Spleen (tissue), 13 donors: Measurements from ENCODE around the gene GPR45. TPM values are rescaled to one million over a fixed set of nuclear protein-coding genes. Genes with fewer than 3 reads are reported as not detected.

Source experiments
- DNase-seq: peaks from one replicate; pipeline ENCODE4 v3.0.0-alpha.2; 2020
- H3K27ac ChIP-seq, 8 donors: fragments of 200-600 bp; sonication (generic) in 7 of 8; 1 replicate in 4 of 8; 2 replicates in 4 of 8; pipeline versions ENCODE4 v1.5.0 to v1.8.0; 2016 to 2021; ENCODE audit warnings: inconsistent platforms in 4 of 8, mild to moderate bottlenecking in 4 of 8, moderate library complexity in 1 of 8
- H3K27me3 ChIP-seq, 7 donors: fragments of 200-600 bp; sonication (generic) in 6 of 7; replicated peaks in 1 of 7; 1 replicate in 4 of 7; 2 replicates in 3 of 7; pipeline versions ENCODE4 v1.5.0 to v1.8.0; 2016 to 2021; ENCODE audit warnings: inconsistent platforms in 3 of 7, mild to moderate bottlenecking in 1 of 7
- H3K36me3 ChIP-seq, 6 donors: fragments of 200-600 bp; sonication (generic) in 5 of 6; 1 replicate in 4 of 6; 2 replicates in 2 of 6; pipeline versions ENCODE4 v1.5.0 to v1.8.0; 2016 to 2021; ENCODE audit warnings: inconsistent platforms in 2 of 6
- H3K4me1 ChIP-seq, 6 donors: fragments of 200-600 bp; sonication (generic) in 5 of 6; 1 replicate in 3 of 6; 2 replicates in 3 of 6; pipeline versions ENCODE4 v1.5.0 to v1.8.0; 2016 to 2021; ENCODE audit warnings: inconsistent platforms in 3 of 6
- H3K4me3 ChIP-seq, 8 donors: fragments of 200-600 bp; sonication (generic) in 7 of 8; 1 replicate in 4 of 8; 2 replicates in 4 of 8; pipeline versions ENCODE4 v1.5.0 to v1.8.0; 2016 to 2021; ENCODE audit warnings: inconsistent platforms in 4 of 8, mild to moderate bottlenecking in 4 of 8, moderate library complexity in 2 of 8
- H3K9me3 ChIP-seq, 8 donors: fragments of 200-600 bp; sonication (generic) in 7 of 8; 1 replicate in 4 of 8; 2 replicates in 4 of 8; pipeline versions ENCODE4 v1.5.0 to v1.8.0; 2016 to 2021; ENCODE audit warnings: inconsistent platforms in 4 of 8
- CTCF ChIP-seq, 11 experiments: fragments of 200-600 bp in 7 of 11; fragments of 450-650 bp in 4 of 11; sonication (generic) in 4 of 11; IDR thresholded peaks in 8 of 11; conservative IDR thresholded peaks in 3 of 11; 1 replicate in 7 of 11; 2 replicates in 4 of 11; pipeline versions ENCODE4 v1.4.0 to v1.8.0; 2016 to 2021; ENCODE audit warnings: antibody characterized with exemption in 11 of 11, inconsistent platforms in 4 of 11, mild to moderate bottlenecking in 1 of 11
- POLR2A ChIP-seq, 3 donors: fragments of 450-650 bp; IDR thresholded peaks; one replicate each; pipeline ENCODE4 v1.5.1; 2017; ENCODE audit warnings: antibody characterized with exemption in 3 of 3, mild to moderate bottlenecking in 1 of 3
- POLR2AphosphoS5 ChIP-seq, 3 donors: sonication (generic); formaldehyde crosslinking; IDR thresholded peaks; one replicate each; pipeline ENCODE4 v1.5.1; 2017; ENCODE audit warnings: antibody characterized with exemption in 3 of 3
- WGBS, 5 donors: extraction: QIAGEN DNeasy Blood & Tissue Kit in 3 of 5; methylation state at CpG; one replicate each; pipeline versions ENCODE4 v1.1.5 to v1.1.7; 2013 to 2018; 5-methylcytosine and 5-hydroxymethylcytosine counted together
- intact Hi-C: fragments of 100-400 bp; cut with DNase I; formaldehyde crosslinking; loops from one replicate; pipeline ENCODE4 v1.15.0; 2023; ENCODE audit warnings: low total_unique reads
- long read RNA-seq, 2 donors: transcript quantifications; one replicate each; lab custom pipeline, GENCODE V29; 2026
- polyA plus RNA-seq, 3 donors: library from polyadenylated mRNA; stranded (reverse); fragments of 200-250 nt; gene quantifications; one replicate each; pipeline ENCODE4 v1.2.1, GENCODE V29; 2013
- total RNA-seq, 7 donors: library from RNA; depleted of rRNA in 3 of 7; stranded (reverse); fragments of >200 nt in 3 of 7; fragmentation: NEBNext Ultra II Directional in 4 of 7; extraction: Animal tissue kit (Norgen Biotek cat#: 25700) in 4 of 7; gene quantifications; one replicate each; pipeline versions ENCODE4 v1.1.0 to v1.2.1, GENCODE V29; 2016 to 2021
- donor health status: healthy with polysubstance abuse.
- donor health status: DM: no; HTN: no; CAD: no; lungs with moderate emphysema.
- donor health status: DM: no; HTN: no; CAD: no.
- donor health status: Bipolar disorder and iron deficiency.
- donor health status: healthy.
- donor health status: DM: no; HTN: no; CAD: no.
- donor health status: DM: yes; HTN: yes; CAD: no.

Gene GPR45, protein sequence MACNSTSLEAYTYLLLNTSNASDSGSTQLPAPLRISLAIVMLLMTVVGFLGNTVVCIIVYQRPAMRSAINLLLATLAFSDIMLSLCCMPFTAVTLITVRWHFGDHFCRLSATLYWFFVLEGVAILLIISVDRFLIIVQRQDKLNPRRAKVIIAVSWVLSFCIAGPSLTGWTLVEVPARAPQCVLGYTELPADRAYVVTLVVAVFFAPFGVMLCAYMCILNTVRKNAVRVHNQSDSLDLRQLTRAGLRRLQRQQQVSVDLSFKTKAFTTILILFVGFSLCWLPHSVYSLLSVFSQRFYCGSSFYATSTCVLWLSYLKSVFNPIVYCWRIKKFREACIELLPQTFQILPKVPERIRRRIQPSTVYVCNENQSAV
- total RNA-seq = not detected
- not detected for polyA plus RNA-seq
- long read RNA-seq, donor 1 = 0 reads
- long read RNA-seq, donor 2 = 0 reads

DNA sequence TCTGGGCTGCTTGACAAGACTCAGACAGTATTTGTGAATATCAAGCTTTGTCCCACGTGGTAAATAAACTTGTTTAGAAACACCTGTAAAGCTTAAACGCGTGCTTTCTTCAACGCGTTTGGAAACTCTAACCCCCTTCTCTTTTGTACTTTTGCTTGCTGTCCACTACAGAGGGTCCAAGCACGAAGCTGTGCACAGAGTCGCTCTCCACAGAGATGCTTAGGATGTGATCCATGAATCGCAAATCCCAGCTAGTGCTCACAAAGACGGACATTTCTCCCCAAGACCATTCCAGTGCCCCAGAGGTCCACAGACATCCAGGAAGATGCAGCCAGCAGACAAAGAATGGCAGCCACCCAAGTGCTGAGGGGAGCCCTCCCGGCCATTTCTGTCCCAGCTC is at the start of gene GPR45:
GPR45 (plus strand) TSS at position 301 of the 400 bp plus-strand sequence. CDS start 116 bp downstream, outside the sequence.
- no peak for TF ChIP-seq POLR2A (IDR thresholded peaks at IDR 0.05)
- no peak for TF ChIP-seq POLR2AphosphoS5 (IDR thresholded peaks at IDR 0.05)
- no peak for TF ChIP-seq CTCF (IDR thresholded peaks at IDR 0.05 in 8 of 11, conservative IDR thresholded peaks at IDR 0.05 in 3 of 11)
- H3K36me3 ChIP-seq = no peaks in the 10 kb centered on the region
- no peak within 1 kb of the TSS for H3K27ac ChIP-seq
- H3K4me3 ChIP-seq = no peak within 1 kb of the TSS
- intact Hi-C loops = no loop called here
- DNase-seq = no peak
- peaks cover 0 to 25% (median 8%) of the 10 kb centered on the region in 6 donors for H3K4me1 ChIP-seq
- WGBS, 5 donors = 90 to 96% (median 93%) methylated on average over 9 to 10 of the region's 10 CpGs
- H3K27me3 ChIP-seq = peaks cover 0 to 11% (median 0%) of the 10 kb centered on the region in 7 donors
- no peaks in the 10 kb centered on the region for H3K9me3 ChIP-seq

DNA sequence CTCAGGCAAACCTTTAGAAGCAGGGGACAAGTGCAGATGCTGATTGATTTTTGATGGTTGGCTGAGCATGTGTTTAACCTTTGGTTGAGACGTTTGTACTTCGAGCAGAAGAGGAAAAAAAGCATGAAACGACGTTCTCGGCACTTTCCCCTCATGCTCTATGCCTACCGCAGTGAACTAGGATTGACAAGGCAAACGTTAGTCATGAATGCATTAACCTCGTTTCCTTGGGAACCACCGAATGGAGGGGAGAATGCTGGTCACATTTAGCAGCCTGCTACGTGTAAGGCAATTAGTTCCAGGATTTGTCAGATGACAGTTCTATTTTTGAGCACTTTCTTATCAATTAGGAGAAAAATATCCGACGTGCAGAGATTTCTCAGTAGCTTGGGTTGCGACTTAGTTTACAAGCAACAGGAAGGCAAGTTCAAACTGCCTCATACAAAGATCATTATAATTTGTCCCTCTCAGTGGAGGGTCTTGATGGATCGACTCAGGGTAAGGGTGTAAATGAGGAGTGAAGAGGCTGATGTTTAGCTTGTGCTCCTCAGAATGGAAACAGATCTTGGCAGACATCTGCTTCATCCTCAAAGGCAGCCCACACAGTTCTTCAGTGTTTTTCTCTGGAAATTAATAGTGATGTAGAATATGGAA is 47.4 kb upstream of the GPR45 start:
- 41 to 59% (median 54%) methylated on average over 14 of the region's 14 CpGs for WGBS, 5 donors
- no peak overlapping the region for H3K4me3 ChIP-seq
- TF ChIP-seq CTCF (IDR thresholded peaks at IDR 0.05 in 8 of 11, conservative IDR thresholded peaks at IDR 0.05 in 3 of 11) (no peak), POLR2AphosphoS5 (IDR thresholded peaks at IDR 0.05) (no peak), POLR2A (IDR thresholded peaks at IDR 0.05) (no peak)
- intact Hi-C loops = no loop called here
- H3K27ac ChIP-seq = no peak overlapping the region
- peaks cover 0 to 17% (median 8%) of the 10 kb centered on the region in 8 donors for H3K9me3 ChIP-seq
- no peak for DNase-seq
- no peaks in the 10 kb centered on the region for H3K4me1 ChIP-seq
- H3K36me3 ChIP-seq = no peaks in the 10 kb centered on the region
- H3K27me3 ChIP-seq = peaks cover 0 to 20% (median 0%) of the 10 kb centered on the region in 7 donors

- no peak for DNase-seq
- H3K9me3 ChIP-seq = peaks cover 0 to 6% (median 0%) of the 10 kb centered on the region in 8 donors
- H3K36me3 ChIP-seq = no peaks in the 10 kb centered on the region
- H3K27me3 ChIP-seq = peaks cover 0 to 20% (median 0%) of the 10 kb centered on the region in 7 donors
- H3K27ac ChIP-seq = no peak overlapping the region
- TF ChIP-seq CTCF (IDR thresholded peaks at IDR 0.05 in 8 of 11, conservative IDR thresholded peaks at IDR 0.05 in 3 of 11) (no peak), POLR2A (IDR thresholded peaks at IDR 0.05) (no peak), POLR2AphosphoS5 (IDR thresholded peaks at IDR 0.05) (no peak)
- H3K4me1 ChIP-seq = no peaks in the 10 kb centered on the region
- 82 to 95% (median 92%) methylated on average over 4 of the region's 4 CpGs for WGBS, 5 donors
- H3K4me3 ChIP-seq = no peak overlapping the region
- intact Hi-C loops = no loop called here
These were observed 44.9 kb upstream of the GPR45 start for GRCh38 chr2:105196651-105197050.
